GM21360 (cell line): ENCODE data around the gene PCLAF.
"Not testable (repeated sequence)": the region's sequence is repeated elsewhere in the genome, so short reads cannot be mapped to it uniquely, and the experiment has no call there.

Experiments used
- ATAC-seq: cut with Tn5 transposase; IDR thresholded peaks from one replicate; pipeline ENCODE4 v1.9.1; 2021; ENCODE audit warnings: mild to moderate bottlenecking, moderate library complexity; ENCODE audit not compliant: unreplicated experiment

Gene PCLAF

GRCh38 chr15:64326458-64326857, 54.8 kb downstream of the PCLAF start:
- ATAC-seq = not testable (repeated sequence)

GRCh38 chr15:64324165-64324877, 56.9 kb downstream of the PCLAF start:
- ATAC-seq = no peak

- ATAC-seq = no peak
These were observed 66.0 kb downstream of the PCLAF start for GRCh38 chr15:64315216-64315615.

- no peak for ATAC-seq
These were observed 66.8 kb downstream of the PCLAF start for GRCh38 chr15:64314456-64314855.
